HG02763 (cell line): ENCODE data around the gene SULT4A1.

Experiments
- ATAC-seq: cut with Tn5 transposase; IDR thresholded peaks from one replicate; pipeline ENCODE4 v1.9.1; 2021; ENCODE audit warnings: mild to moderate bottlenecking, moderate library complexity; ENCODE audit not compliant: unreplicated experiment

Gene SULT4A1

GRCh38 chr22:43812149-43812842, 50.0 kb downstream of the SULT4A1 start, which contains the start of gene EFCAB6:
TSS of gene EFCAB6 (minus strand) at chr22:43812305. CDS start at chr22:43782318, 29,987 bp downstream.
- ATAC-seq, result peak; percentile 83

- peak; percentile 12 for ATAC-seq
Measured at GRCh38 chr22:43811777-43812148, 50.5 kb downstream of the SULT4A1 start.

- ATAC-seq, result no peak
Measured at GRCh38 chr22:43802897-43803495, 59.3 kb downstream of the SULT4A1 start.

GRCh38 chr22:43800970-43801369, 61.3 kb downstream of the SULT4A1 start:
- no peak for ATAC-seq

- ATAC-seq, result no peak
Measured at GRCh38 chr22:43798492-43798891, 63.8 kb downstream of the SULT4A1 start.

GRCh38 chr22:43796567-43796966, 65.7 kb downstream of the SULT4A1 start:
- ATAC-seq, result no peak

- no peak for ATAC-seq
Measured at GRCh38 chr22:43795320-43795719, 67.0 kb downstream of the SULT4A1 start.

GRCh38 chr22:43792905-43793304, 69.4 kb downstream of the SULT4A1 start:
- ATAC-seq, result no peak

GRCh38 chr22:43789452-43789851, 72.9 kb downstream of the SULT4A1 start:
- ATAC-seq, result no peak

- no peak for ATAC-seq
Measured at GRCh38 chr22:43783777-43784176, 78.5 kb downstream of the SULT4A1 start.

GRCh38 chr22:43782448-43782847, 79.9 kb downstream of the SULT4A1 start:
- no peak for ATAC-seq

GRCh38 chr22:43777286-43777685, 85.0 kb downstream of the SULT4A1 start:
- no peak for ATAC-seq

GRCh38 chr22:43776081-43776670, 86.1 kb downstream of the SULT4A1 start:
- ATAC-seq, result no peak
